Measurements from ENCODE around the gene CHRND. TPM values are rescaled to one million over a fixed set of nuclear protein-coding genes. Genes with fewer than 3 reads are reported as not detected.
A peak's percentile ranks its signal among the peaks of the same experiment; 100 is the strongest.

The CHRND gene
- total RNA-seq, 2 experiments from 2014 or later, result not detected

- ATAC-seq (ENCODE audit: poor library complexity) (no peak), DNase-seq (no peak)
- CTCF ChIA-PET, result no interaction called here
- Histone ChIP-seq H3K4me1 (ENCODE audit: insufficient read depth, low read length) (peaks cover 28% of the 10 kb centered on the region), H3K9me3 (ENCODE audit: control insufficient read depth in 1 of 2, insufficient read depth in 1 of 2, low read length in 2 of 2) (peaks cover 0 to 21% of the 10 kb centered on the region in 2 experiments), H3K36me3 (ENCODE audit: insufficient read depth, low read length) (no peaks in the 10 kb centered on the region), H3K27me3 (ENCODE audit: control insufficient read depth in 1 of 2, insufficient read depth in 2 of 2, low read length in 2 of 2) (peaks cover 41 to 44% of the 10 kb centered on the region in 2 experiments), H3K27ac (ENCODE audit: low read depth in 1 of 2, low read length in 2 of 2) (no peak overlapping the region), H3K4me3 (ENCODE audit: low read length) (no peak overlapping the region)
- no peaks in the 10 kb centered on the region for H3K36me3 Mint-ChIP-seq (ENCODE audit: low read depth)
- peaks cover 53% of the 10 kb centered on the region for H3K27me3 Mint-ChIP-seq
- intact Hi-C loops (cut with DNase I, micrococcal nuclease), result loop anchor here (5.0 to 10.0 kb wide), 3 partner anchors 84 to 614 kb away; partner anchors contain the start of gene NPPC (in 1 of the 2)
- H3K4me3 Mint-ChIP-seq, result no peak overlapping the region
- peaks cover 6% of the 10 kb centered on the region for H3K4me1 Mint-ChIP-seq (ENCODE audit: low read depth)
- POLR2A ChIA-PET, result interaction anchor here (1.0 kb wide), 1 partner anchor 29 kb away, joined by 3 read pairs; the partner anchor contains the start of gene TIGD1
- H3K9me3 Mint-ChIP-seq, result no peaks in the 10 kb centered on the region
- H3K27ac Mint-ChIP-seq, result no peak overlapping the region
- no peak for TF ChIP-seq CTCF (IDR thresholded peaks at IDR 0.05)
These were observed 4.9 kb upstream of the CHRND start for GRCh38 chr2:232521098-232521497.

- ChIA-PET CTCF (interaction anchor here (0.8 to 1.1 kb wide), 3 partner anchors 28 to 622 kb away, joined by 3 to 4 read pairs (median 3); partner anchors contain the start of genes EIF4E2 and TIGD1), POLR2A (no interaction called here)
- Mint-ChIP-seq H3K27me3 (peaks cover 53% of the 10 kb centered on the region), H3K4me3 (no peak overlapping the region), H3K9me3 (no peaks in the 10 kb centered on the region), H3K36me3 (ENCODE audit: low read depth) (no peaks in the 10 kb centered on the region), H3K4me1 (ENCODE audit: low read depth) (peaks cover 6% of the 10 kb centered on the region), H3K27ac (no peak overlapping the region)
- peaks cover 28% of the 10 kb centered on the region for H3K4me1 ChIP-seq (ENCODE audit: insufficient read depth, low read length)
- intact Hi-C loops (cut with DNase I, micrococcal nuclease), result loop anchor here (2.0 to 10.0 kb wide), 4 partner anchors 75 to 615 kb away; partner anchors contain the start of gene NPPC (in 1 of the 2)
- peaks cover 43 to 44% of the 10 kb centered on the region in 2 experiments for H3K27me3 ChIP-seq (ENCODE audit: control insufficient read depth in 1 of 2, insufficient read depth in 2 of 2, low read length in 2 of 2)
- ATAC-seq (ENCODE audit: poor library complexity), result peak; percentile 76
- H3K36me3 ChIP-seq (ENCODE audit: insufficient read depth, low read length), result no peaks in the 10 kb centered on the region
- peak overlapping the region; percentile 34 for H3K4me3 ChIP-seq (ENCODE audit: low read length)
- H3K27ac ChIP-seq (ENCODE audit: low read depth in 1 of 2, low read length in 2 of 2), result no peak overlapping the region
- peak; percentile 79 for TF ChIP-seq CTCF (IDR thresholded peaks at IDR 0.05)
- peaks cover 0 to 21% of the 10 kb centered on the region in 2 experiments for H3K9me3 ChIP-seq (ENCODE audit: control insufficient read depth in 1 of 2, insufficient read depth in 1 of 2, low read length in 2 of 2)
- DNase-seq, result peak; percentile 36 to 83 (median 64)
These were observed 3.9 kb upstream of the CHRND start for GRCh38 chr2:232521959-232522622.

GRCh38 chr2:232522623-232523401 lies 3.1 kb upstream of the CHRND start:
- POLR2A ChIA-PET, result no interaction called here
- DNase-seq (peak in 1 of 14 experiments; percentile 21), ATAC-seq (ENCODE audit: poor library complexity) (peak; percentile 41)
- no peaks in the 10 kb centered on the region for H3K36me3 ChIP-seq (ENCODE audit: insufficient read depth, low read length)
- H3K4me1 ChIP-seq (ENCODE audit: insufficient read depth, low read length), result peaks cover 28% of the 10 kb centered on the region
- H3K36me3 Mint-ChIP-seq (ENCODE audit: low read depth), result no peaks in the 10 kb centered on the region
- peak overlapping the region; percentile 34 for H3K4me3 ChIP-seq (ENCODE audit: low read length)
- peaks cover 6% of the 10 kb centered on the region for H3K4me1 Mint-ChIP-seq (ENCODE audit: low read depth)
- H3K9me3 Mint-ChIP-seq, result no peaks in the 10 kb centered on the region
- H3K27ac ChIP-seq (ENCODE audit: low read depth in 1 of 2, low read length in 2 of 2), result no peak overlapping the region
- H3K27me3 ChIP-seq (ENCODE audit: control insufficient read depth in 1 of 2, insufficient read depth in 2 of 2, low read length in 2 of 2), result peaks cover 43 to 47% of the 10 kb centered on the region in 2 experiments
- peak overlapping the region; percentile 63 for H3K4me3 Mint-ChIP-seq
- CTCF ChIA-PET, result interaction anchor here (1.1 kb wide), 2 partner anchors 28 to 623 kb away, joined by 3 to 4 read pairs; partner anchors contain the start of genes EIF4E2 and TIGD1
- peaks cover 0 to 21% of the 10 kb centered on the region in 2 experiments for H3K9me3 ChIP-seq (ENCODE audit: control insufficient read depth in 1 of 2, insufficient read depth in 1 of 2, low read length in 2 of 2)
- intact Hi-C loops (cut with DNase I, micrococcal nuclease), result loop anchor here (2.0 to 10.0 kb wide), 4 partner anchors 76 to 616 kb away; partner anchors contain the start of gene NPPC (in 1 of the 2)
- TF ChIP-seq CTCF (IDR thresholded peaks at IDR 0.05), result no peak
- H3K27me3 Mint-ChIP-seq, result peaks cover 59% of the 10 kb centered on the region
- H3K27ac Mint-ChIP-seq, result no peak overlapping the region

All from CD4-positive, alpha-beta T cell (primary cell).